NCI-H1694 (cell line): ENCODE results near the gene KLHL6.
"Not testable (repeated sequence)": the region's sequence is repeated elsewhere in the genome, so short reads cannot be mapped to it uniquely, and the experiment has no call there.

ENCODE experiments used
- DNase-seq: peaks from one replicate; lab custom pipeline; 2025; lab: John Stamatoyannopoulos, UW

KLHL6 gene

DNA sequence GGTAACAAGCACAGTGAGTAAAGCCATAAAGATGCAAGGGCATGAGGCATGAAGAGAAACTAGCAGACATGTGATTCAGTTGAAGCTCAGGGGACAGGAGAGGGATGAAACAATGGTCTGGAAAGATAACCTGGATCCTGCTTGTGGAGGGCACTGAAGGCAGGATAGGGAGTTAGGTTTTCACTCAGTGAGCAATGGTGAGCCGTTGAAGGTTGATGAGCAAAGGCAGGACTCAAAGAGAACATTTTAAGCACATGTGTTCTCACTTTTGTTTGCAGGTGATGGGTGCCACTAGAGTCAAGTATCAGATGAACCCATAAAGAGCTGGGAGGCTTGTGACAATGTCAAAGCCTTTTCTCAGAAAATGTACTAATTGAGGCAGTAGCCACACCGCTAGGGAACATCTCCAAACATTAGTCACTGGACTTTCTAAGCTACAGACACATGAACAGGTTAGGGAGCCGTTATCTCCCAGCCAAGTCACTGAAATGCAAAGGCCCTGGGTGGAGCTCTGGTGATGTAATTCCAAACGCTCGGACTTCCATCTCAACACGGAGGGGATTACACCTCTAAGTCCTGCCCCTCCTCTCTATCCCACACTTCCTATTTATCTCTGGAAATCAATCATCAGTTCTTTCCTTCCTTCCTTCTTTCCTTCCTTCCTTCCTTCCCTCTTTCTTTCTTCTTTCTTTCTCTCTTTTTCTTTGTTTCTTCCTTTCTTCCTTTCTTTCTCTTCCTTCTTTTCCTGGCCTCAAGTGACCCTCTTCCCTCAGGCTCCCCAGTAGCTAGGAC lies 22.7 kb downstream of the KLHL6 start:
- no peak for DNase-seq

DNA sequence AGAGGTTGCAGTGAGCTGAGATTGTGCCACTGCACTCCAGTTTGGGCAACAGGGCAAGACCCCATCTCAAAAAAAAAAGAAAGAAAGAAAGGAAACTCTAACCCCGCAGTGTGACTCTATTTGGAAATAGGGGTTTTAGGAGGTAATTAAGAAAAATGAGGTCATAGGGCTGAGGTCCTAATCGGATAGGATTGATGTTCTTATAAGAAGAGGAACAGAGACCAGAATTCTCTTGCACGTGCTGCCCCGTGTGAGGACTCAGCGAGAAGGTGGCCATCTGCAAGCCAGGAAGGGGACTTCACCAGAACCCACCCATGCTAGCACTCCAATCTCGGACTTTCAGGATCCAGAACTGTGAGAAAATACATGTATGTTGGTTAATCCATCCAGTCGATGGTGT lies 25.8 kb downstream of the KLHL6 start:
- no peak for DNase-seq

DNA sequence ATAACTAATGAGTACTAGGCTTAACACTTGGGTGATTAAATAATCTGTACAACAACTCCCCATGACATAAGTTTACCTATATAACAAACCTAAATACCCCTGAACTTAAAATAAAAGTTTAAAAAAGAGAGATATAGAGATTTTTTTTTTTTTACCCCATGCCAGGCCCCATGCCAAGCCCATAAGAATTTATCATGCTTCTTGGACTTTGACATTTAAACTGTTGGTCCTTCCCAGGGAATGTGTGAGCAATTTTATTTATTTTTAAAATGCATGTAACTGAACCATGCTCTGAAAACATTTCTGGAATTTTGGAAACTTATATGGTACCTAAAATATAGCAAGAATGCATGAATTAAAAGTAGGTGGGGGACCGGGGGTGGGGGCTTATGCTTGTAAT lies 26.3 kb downstream of the KLHL6 start:
- no peak for DNase-seq

DNA sequence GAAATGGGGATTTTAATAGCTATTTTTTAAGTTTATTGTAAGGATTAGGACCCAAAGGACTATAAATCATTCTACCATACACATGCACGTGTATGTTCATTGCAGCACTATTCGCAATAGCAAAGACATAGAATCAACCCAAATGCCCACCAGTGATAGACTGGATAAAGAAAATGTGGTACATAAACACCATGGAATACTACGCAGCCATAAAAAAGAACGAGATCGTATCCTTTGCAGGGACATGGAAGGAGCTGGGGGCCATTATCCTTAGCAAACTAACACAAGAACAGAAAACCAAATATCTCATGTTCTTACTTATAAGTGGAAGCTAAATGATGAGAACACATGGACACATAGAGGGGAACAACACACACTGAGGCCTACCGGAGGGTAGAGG lies 26.7 kb downstream of the KLHL6 start:
- not testable (repeated sequence) for DNase-seq

DNA sequence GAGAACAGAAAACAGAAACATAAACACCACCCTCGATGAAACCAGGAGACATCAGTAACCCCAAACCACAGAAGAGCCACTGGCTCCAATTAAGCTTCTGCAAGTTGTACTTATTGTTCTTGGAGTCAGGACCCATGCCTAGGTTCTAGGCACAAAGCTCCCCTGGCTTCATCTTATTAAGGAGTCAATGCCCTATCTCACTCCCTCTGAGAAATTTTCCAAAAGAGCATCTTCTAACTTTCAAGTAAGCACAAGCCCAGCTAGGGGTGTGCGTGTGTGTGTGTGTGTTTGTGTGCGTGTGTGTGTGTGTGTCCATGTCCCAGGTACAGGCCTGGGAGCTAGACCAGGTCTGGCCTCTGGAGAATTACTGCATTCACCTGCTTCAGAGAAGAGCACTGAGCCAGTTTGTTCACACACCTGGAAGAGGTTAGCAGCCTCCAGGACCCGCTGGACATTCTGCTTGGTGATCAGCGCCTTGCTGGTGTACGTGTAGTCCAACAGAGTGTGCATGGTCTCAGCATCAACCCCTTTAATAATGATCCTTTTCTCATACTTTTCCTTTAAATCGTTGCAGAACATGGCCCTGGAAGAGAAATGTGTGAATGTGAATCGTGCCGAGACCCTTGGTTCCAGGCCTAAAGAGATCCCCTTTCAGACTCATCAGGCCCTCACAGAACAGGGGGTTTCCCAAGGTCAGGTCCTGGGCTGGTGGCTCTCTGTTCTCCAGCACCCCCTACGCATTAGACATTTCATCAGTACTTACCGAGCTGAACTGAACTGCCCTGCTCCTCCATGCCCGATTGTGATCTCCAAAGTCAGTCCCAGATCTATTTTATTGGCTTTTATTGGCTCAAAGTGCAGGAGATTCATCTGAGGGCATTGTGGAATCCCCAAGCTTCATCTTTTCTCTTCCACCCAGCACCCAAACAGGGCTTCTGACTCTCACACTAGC lies 27.8 kb downstream of the KLHL6 start:
- no peak for DNase-seq

DNA sequence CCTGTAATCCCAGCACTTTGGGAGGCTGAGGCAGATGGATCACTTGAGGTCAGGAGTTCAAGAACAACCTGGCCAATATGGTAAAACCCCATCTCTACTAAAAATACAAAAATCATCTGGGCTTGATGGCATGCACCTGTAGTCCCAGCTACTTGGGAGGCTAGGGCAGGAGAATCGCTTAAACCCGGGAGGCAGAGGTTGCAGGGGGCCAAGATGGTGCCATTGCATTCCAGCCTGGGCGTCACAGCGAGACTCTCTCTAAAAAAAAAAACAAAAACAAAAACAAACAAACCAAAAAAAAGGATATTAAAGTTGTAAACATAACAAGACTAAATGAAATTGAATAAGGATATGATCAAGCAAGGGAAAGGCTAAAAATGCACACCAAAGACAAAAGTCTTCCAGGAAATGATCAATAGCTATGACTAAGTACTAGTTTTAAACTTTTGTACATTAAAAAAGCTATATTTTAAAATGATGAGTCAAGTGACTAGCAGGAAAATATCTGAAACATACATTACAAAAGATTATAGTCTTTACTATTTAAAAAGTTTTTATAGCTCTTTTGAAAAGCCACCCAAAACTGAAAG lies 28.6 kb downstream of the KLHL6 start:
- no peak for DNase-seq

DNA sequence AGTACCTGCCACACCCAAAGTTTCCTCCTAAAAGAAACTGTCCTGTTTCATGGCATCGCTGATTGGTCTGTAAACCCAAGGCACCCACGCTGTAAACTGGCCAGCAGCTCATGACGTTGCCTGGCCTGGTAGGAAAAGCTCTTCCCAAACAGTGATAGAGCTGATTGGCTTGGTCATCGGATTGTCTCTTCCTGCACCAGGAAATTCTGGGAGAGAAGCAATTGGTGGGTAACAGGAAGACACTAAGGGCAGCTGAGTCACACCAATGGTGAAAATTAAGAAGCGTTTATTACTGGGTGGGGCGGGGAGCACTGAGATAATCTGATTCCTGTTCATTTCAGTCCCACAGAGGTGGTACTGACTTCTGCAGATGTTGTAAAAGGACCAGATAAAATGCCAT lies 31.0 kb downstream of the KLHL6 start:
- no peak for DNase-seq

DNA sequence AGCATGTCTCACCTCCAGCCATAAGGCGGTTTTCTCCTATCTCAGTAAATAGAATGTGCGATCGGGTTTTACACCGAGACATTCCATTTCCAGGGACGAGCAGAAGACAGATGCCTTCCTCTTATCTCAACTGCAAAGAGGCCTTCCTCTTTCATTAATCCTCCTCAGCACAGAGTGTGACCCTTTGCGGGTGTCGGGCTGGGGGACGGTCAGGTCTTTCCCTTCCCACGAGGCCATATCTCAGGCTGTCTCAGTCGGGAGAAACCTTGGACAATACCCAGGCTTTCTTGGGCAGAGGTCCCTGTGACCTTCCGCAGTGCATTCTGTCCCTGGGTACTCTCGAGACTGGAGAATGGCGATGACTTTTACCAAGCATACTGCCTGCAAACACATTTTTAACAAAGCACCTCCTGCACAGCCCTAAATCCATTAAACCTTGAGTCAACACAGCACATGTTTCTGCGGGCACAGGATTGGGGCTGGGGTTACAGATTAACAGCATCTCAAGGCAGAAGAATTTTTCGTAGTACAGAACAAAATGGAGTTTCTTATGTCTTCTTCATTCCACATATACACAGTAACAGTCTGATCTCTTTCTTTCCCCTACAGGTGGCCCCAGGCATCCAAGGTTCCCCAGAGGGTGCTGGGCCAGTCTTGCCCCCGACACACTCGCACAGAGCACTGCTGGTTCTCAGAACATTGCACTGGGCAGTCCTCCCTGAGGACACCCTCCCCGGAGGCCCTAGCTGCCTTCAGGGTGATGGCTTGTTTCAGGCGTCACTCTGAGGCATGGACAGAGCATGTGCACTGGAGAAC lies 34.6 kb downstream of the KLHL6 start:
- not testable (repeated sequence) for DNase-seq

DNA sequence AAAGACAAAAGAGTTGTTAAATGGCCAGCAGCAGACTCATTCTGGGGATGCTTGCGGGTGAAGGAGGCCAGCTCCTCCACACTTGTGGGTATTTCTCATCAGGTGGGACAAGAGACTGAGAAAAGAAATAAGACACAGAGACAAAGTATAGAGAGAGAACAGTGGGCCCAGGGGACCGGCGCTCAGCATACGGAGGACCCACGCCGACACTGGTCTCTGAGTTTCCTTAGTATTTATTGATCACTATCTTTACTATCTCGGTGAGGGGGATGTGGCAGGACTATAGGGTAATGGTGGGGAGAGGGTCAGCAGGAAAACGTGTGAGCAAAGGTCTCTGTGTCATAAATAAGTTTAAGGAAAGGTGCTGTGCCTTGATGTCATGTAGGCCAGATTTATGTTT lies 35.2 kb downstream of the KLHL6 start:
- DNase-seq, result not testable (repeated sequence)

DNA sequence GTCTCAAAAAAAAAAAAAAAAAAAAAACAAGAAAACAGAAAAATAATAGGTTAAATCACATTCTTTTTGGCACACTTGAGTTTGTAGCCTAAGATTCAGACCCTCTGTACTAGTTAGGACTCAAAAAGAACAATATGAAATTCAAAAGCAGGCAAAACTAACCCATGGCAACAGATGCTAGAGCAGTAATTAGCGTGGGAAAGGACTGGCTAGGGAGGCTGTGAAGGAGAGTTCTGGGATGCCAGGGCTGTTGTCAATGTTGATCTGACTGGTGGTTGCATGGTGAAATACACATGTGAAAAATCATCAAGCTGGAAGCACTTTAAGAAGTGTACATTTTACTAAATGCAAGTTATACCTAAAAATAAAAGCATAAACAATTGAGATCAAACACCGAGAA lies 35.6 kb downstream of the KLHL6 start:
- no peak for DNase-seq

DNA sequence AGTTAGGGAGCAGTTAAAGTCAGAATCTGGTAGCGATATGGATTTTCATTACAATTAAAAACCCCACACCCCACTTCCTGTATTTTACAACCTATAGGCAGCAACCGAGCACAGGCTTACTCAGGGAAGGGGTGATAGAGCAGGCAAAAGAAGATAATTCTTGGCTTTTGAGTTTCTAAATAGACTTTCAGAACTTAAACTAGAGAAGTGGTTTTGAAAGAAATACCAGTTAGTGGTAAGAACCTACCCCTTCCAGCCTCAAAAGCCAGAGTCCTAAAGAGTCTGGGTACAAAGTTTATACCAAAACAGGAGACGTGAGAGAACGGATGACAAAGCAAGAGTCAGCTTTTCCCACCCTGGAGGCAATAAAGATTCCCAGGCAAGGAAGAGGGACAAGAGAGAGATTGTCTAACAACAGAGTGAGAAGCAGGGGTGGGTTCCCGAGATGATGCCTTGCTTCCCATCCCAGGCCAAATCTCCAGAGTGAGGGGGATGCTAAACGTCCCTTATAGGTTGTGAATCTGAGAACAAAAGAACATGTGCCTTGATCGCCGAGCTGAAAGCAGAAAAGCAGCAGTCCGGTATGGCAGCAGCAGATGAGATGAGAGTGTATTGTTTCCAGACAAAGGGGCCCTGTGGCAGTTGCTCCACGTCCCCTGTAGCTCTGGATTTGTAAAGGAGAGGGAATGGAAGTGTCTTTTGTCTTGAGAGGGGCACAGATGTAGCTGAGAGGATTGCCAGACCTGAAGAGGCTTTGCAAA lies 36.8 kb downstream of the KLHL6 start:
- no peak for DNase-seq

DNA sequence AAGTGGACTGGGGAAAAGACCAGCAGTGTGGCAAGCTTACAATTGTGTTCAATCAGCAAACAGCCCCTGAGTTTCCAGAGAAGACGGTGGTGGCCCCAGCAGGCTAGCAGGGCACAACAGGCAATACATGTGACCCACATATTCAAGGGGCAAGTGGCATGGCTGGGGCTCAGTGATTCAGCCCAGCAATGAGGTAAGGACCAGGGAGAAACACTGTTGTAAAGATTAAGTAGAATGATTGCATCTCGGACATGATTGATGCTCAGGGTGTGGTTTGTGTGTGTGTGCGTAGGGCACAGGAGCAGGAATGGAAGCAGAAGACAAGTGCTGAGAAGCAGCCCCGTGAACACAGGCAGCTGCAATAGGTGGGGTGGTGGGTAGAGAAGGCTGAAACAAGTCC lies 37.9 kb downstream of the KLHL6 start:
- no peak for DNase-seq

DNA sequence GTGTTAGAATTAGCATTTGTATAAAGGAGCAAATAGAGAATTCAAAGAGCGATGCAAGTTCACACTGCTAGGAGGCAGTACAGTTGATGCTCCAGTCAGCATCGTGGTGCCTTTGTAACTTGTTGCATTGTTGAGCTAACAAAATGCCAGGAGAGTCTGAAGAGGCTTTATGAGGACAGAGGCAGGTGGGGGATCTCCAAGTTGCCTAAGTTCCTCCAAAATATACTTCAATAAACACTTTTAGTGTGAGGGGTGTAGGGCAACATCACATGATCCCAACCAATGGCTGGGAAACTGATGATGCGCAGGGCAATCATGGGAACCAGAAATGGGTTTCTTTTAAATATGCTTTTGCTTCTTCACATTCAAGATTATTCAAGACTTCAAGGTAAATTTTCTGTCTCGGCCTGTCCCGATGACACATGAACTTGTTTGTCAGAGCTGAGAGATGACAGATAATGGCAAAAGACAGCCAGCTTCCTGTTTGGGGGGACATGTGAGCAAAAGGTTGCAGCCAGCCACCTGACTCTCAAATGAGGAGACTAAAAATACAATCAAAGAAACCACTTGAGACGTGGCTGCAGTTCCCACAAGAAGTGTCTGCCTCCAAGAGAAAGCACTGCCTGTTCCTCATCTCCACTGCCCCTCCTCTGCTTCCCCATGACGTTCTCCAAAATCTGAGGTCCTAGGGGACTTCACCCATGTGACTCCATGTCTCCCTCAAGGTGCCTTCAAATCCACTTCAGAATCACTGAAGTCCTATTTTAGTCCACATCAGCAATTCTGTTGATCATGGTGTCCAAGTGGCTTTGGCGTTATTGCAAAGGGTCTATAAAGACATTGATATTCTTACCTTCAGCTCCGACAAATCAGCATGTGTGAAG lies 39.3 kb downstream of the KLHL6 start:
- no peak for DNase-seq

DNA sequence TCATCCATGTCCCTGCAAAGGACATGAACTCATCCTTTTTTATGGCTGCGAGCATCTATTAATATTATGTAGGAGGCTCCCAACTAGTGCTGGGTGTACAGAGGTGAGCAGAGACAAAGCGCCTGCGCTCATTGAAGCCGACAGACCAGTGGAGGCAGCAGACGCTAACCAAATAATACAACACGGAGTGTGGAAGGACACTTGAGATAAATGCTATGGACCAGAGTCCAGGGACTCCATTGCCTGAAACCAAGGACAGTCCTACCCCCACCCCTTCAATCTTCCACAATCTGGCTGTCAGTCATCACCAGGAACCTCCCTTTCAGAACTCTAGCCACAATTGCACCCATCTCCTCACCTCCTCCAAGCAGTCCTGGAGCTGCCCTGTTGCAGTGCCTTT lies 41.5 kb downstream of the KLHL6 start:
- no peak for DNase-seq

DNA sequence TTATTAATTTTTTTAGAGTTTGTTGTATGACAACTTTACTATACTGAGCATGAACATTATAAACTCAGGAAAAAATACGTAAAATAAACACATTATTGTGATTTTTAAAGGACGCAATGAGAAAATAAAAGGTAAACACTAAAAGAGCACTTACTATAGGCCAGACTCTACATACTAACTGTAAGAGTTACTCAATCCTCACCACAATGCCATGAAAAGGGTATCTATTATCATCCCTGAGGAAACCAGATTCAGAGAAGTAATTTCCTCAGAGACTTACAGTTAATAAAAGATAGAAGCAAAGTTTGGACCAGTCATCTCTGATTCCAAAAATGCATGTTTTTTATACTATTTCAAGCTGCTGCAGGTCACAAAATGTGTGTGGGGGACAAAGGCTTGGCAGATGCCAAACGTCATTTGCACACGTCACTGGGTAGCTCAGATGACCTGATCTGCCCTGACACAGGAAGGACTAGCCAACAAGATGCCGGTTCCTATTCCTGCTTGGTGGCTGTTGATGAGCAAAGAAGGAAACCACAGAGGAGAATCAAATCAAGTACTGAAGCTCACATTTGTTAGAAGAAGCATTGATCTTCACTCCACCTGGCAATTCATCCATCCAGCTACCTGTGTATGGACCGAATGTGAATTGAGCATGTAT lies 42.3 kb downstream of the KLHL6 start:
- DNase-seq, result no peak

DNA sequence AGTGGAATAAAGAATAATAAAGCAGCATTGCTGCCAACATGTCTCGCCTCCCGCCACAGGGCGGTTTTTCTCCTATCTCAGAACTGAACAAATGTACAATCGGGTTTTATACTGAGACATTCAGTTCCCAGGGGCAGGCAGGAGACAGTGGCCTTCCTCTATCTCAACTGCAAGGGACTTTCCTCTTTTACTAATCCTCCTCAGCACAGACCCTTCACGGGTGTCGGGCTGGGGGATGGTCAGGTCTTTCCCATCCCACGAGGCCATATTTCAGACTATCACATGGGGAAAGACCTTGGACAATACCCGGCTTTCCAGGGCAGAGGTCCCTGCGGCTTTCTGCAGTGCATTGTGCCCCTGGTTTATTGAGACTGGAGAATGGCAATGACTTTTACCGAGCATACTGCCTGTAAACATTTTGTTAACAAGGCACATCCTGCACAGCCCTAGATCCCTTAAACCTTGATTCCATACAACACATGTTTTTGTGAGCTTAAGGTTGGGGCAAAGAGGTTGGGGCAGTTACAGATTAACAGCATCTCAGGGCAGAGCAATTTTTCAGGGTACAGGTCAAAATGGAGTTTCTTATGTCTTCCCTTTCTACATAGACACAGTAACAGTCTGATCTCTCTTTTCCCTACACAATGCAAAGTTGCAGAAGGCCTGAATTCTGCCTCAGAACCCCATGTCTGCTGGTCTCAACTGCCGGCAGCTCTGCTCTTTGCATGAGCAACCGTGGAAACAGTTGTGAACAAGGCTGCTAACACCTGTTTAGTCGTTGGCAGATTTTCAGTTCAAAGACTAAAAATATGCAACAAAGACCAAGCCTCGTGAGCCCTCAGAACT lies 44.0 kb downstream of the KLHL6 start:
- not testable (repeated sequence) for DNase-seq

DNA sequence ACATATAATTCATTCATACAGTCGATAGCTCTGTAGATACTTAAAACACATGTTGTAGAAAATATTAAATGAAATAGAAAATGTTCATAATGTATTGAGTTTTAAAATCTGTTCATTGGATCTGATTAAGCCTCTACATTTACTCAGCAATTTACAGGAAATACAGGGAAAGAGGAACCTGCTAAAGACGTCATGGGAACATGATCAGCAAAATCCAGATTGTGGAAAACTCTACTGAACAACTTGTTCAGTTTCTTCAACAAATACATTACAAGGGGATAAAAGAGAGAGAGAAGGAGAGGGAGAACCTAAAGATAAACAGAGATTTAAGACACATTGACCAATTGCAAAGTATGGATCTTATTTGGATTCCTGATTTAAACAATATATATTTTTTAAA lies 46.7 kb downstream of the KLHL6 start:
- no peak for DNase-seq

DNA sequence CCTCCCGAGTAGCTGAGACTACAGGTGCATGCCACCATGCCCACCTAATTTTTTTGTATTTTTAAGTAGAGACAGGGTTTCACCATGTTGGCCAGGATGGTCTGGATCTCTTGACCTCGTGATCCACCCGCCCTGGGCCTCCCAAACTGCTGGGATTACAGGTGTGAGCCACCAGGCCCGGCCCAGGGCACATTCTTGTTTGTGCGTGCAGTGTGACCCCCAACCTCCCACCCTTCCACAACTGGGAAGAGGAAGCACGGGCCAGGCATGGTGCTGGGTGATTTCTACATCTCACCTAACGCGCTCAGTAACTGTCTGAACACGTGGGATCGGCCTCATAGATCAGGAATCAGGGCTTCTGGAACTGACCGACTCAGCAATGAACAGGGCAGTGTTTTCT lies 48.0 kb downstream of the KLHL6 start:
- DNase-seq, result no peak
